HEK293T (cell line): ENCODE data around the gene TNNC2.

ENCODE experiments used
- CTCF ChIA-PET: fragments of 350-600 bp; formaldehyde crosslinking; extraction: SDS; loops from one replicate; lab custom pipeline; 2021; ENCODE audit warnings: antibody characterized with exemption, inconsistent platforms; lab: Yijun Ruan, JAX
- POLR2A ChIA-PET: fragments of 350-600 bp; formaldehyde crosslinking; extraction: SDS; loops from one replicate; lab custom pipeline; 2020; ENCODE audit warnings: antibody characterized with exemption, inconsistent platforms; lab: Yijun Ruan, JAX
- DNase-seq: peaks from one replicate; pipeline ENCODE4 v3.0.0; 2012; ENCODE audit warnings: mixed read lengths; ENCODE audit errors: extremely low spot score
- ARNT ChIP-seq: fragments of 450-650 bp; IDR thresholded peaks from 2 replicates; pipeline ENCODE4 v1.6.1; 2017; ENCODE audit warnings: mild to moderate bottlenecking
- BHLHE40 ChIP-seq: fragments of 450-650 bp; IDR thresholded peaks from 2 replicates; pipeline ENCODE4 v1.6.1; 2016; ENCODE audit warnings: mild to moderate bottlenecking, moderate library complexity, borderline replicate concordance
- CTBP1 ChIP-seq: fragments of 450-650 bp; IDR thresholded peaks from 2 replicates; pipeline ENCODE4 v1.6.1; 2016; ENCODE audit warnings: borderline replicate concordance
- ELF4 ChIP-seq: fragments of 450-650 bp; IDR thresholded peaks from 2 replicates; pipeline ENCODE4 v1.6.1; 2017; ENCODE audit warnings: antibody characterized with exemption
- FOXA1 ChIP-seq: fragments of 450-650 bp; IDR thresholded peaks from 2 replicates; pipeline ENCODE4 v1.6.1; 2016; ENCODE audit warnings: mild to moderate bottlenecking
- FOXK2 ChIP-seq: fragments of 450-650 bp; IDR thresholded peaks from 2 replicates; pipeline ENCODE4 v1.6.1; 2016; ENCODE audit warnings: mild to moderate bottlenecking
- FOXM1 ChIP-seq: fragments of 450-650 bp; IDR thresholded peaks from 2 replicates; pipeline ENCODE4 v1.6.1; 2017; ENCODE audit warnings: mild to moderate bottlenecking, borderline replicate concordance
- HDGF ChIP-seq: fragments of 450-650 bp; IDR thresholded peaks from 2 replicates; pipeline ENCODE4 v1.6.1; 2017; ENCODE audit warnings: antibody characterized with exemption, borderline replicate concordance
- L3MBTL2 ChIP-seq: fragments of 450-650 bp; conservative IDR thresholded peaks from 2 replicates; pipeline ENCODE4 v1.6.1; 2016; ENCODE audit warnings: mild to moderate bottlenecking
- LEF1 ChIP-seq: fragments of 450-650 bp; IDR thresholded peaks from 2 replicates; pipeline ENCODE4 v1.6.1; 2017; ENCODE audit warnings: mild to moderate bottlenecking, borderline replicate concordance
- NFRKB ChIP-seq: fragments of 450-650 bp; IDR thresholded peaks from 2 replicates; pipeline ENCODE4 v1.6.1; 2016; ENCODE audit warnings: mild to moderate bottlenecking, moderate library complexity
- PKNOX1 ChIP-seq: fragments of 450-650 bp; IDR thresholded peaks from 2 replicates; pipeline ENCODE4 v1.6.1; 2016
- SP1 ChIP-seq: fragments of 450-650 bp; IDR thresholded peaks from 2 replicates; pipeline ENCODE4 v1.6.1; 2017
- SUZ12 ChIP-seq: fragments of 450-650 bp; IDR thresholded peaks from 2 replicates; pipeline ENCODE4 v1.6.1; 2016; ENCODE audit warnings: mild to moderate bottlenecking
- TARDBP ChIP-seq: fragments of 450-650 bp; IDR thresholded peaks from 2 replicates; pipeline ENCODE4 v1.6.1; 2016
- ZNF384 ChIP-seq: fragments of 450-650 bp; IDR thresholded peaks from 2 replicates; pipeline ENCODE4 v1.6.1; 2016

Gene TNNC2

GRCh38 chr20:45841407-45842129 is 14.5 kb upstream of the TNNC2 start:
- no peak for TF ChIP-seq L3MBTL2
- no peak for TF ChIP-seq HDGF
- TF ChIP-seq ARNT = no peak
- no peak for TF ChIP-seq SP1
- no peak for TF ChIP-seq BHLHE40
- POLR2A ChIA-PET = interaction anchor here (1.2 to 1.3 kb wide), 2 partner anchors 8 to 15 kb away, joined by 4 to 5 read pairs; partner anchors contain the start of gene SNX21
- DNase-seq = no peak
- CTCF ChIA-PET = no interaction called here

GRCh38 chr20:45840700-45841198 is 13.6 kb upstream of the TNNC2 start:
- ChIA-PET CTCF (no interaction called here), POLR2A (interaction anchor here (1.2 kb wide), 1 partner anchor 15 kb away, joined by 4 read pairs; no protein-coding TSS in a partner anchor)
- no peak for TF ChIP-seq SUZ12
- no peak for DNase-seq

GRCh38 chr20:45836841-45837240 is 9.7 kb upstream of the TNNC2 start:
- CTCF ChIA-PET = interaction anchor here (0.6 to 1.2 kb wide), 2 partner anchors 37 to 38 kb away, joined by 3 read pairs; no protein-coding TSS in a partner anchor
- DNase-seq = no peak
- TF ChIP-seq TARDBP (no peak), FOXK2 (no peak), LEF1 (no peak), BHLHE40 (no peak), NFRKB (no peak), L3MBTL2 (no peak), FOXM1 (no peak), SUZ12 (no peak), FOXA1 (no peak)
- POLR2A ChIA-PET = interaction anchor here (0.9 kb wide), 1 partner anchor 21 kb away, joined by 3 read pairs; no protein-coding TSS in a partner anchor

GRCh38 chr20:45835825-45836224 is 8.7 kb upstream of the TNNC2 start:
- CTCF ChIA-PET = no interaction called here
- DNase-seq = no peak
- POLR2A ChIA-PET = no interaction called here
- TF ChIP-seq BHLHE40 (no peak), ARNT (no peak), PKNOX1 (no peak), TARDBP (no peak), NFRKB (no peak), FOXA1 (no peak), SP1 (no peak), HDGF (no peak), FOXM1 (no peak), FOXK2 (no peak), SUZ12 (no peak), CTBP1 (no peak), LEF1 (no peak), ZNF384 (no peak), L3MBTL2 (no peak), ELF4 (no peak)

GRCh38 chr20:45835329-45835765 is 8.2 kb upstream of the TNNC2 start:
- POLR2A ChIA-PET = interaction anchor here (2.1 kb wide), 1 partner anchor 9 kb away, joined by 9 read pairs; no protein-coding TSS in a partner anchor
- DNase-seq = no peak
- TF ChIP-seq LEF1 = no peak
- no peak for TF ChIP-seq ELF4
- TF ChIP-seq FOXA1 = no peak
- no peak for TF ChIP-seq SUZ12
- no peak for TF ChIP-seq FOXM1
- TF ChIP-seq ARNT = no peak
- TF ChIP-seq ZNF384 = no peak
- no peak for TF ChIP-seq PKNOX1
- no peak for TF ChIP-seq NFRKB
- TF ChIP-seq L3MBTL2 = no peak
- CTCF ChIA-PET = no interaction called here

- CTCF ChIA-PET = no interaction called here
- DNase-seq = no peak
- POLR2A ChIA-PET = interaction anchor here (1.1 to 2.1 kb wide), 7 partner anchors 10 to 39 kb away, joined by 3 to 9 read pairs (median 3); no protein-coding TSS in a partner anchor
- TF ChIP-seq LEF1 (no peak), SUZ12 (no peak), FOXK2 (no peak), BHLHE40 (no peak), HDGF (no peak), ZNF384 (no peak), FOXA1 (no peak)
These were observed 7.7 kb upstream of the TNNC2 start for GRCh38 chr20:45834797-45835161.
